Mesendoderm (in vitro differentiated cells): Measurements from ENCODE around the gene SDK1.

Experiments used
- DNase-seq: peaks from one replicate; pipeline ENCODE4 v3.0.0; 2013
- H2AK5ac ChIP-seq: 2 replicates; pipeline ENCODE4 v1.6.1; 2013; ENCODE audit warnings: low read length, inconsistent platforms
- H2BK120ac ChIP-seq: 2 replicates; pipeline ENCODE4 v1.6.1; 2013; ENCODE audit warnings: low read depth, mild to moderate bottlenecking, low read length, moderate library complexity, mixed read lengths
- H2BK15ac ChIP-seq: replicated peaks from 2 replicates; pipeline ENCODE4 v1.6.1; 2013; ENCODE audit warnings: low read depth, mild to moderate bottlenecking, moderate library complexity
- H2BK5ac ChIP-seq: 2 replicates; pipeline ENCODE4 v1.6.1; 2013; ENCODE audit warnings: low read length, inconsistent platforms
- H3K18ac ChIP-seq: 2 replicates; pipeline ENCODE4 v1.6.1; 2013; ENCODE audit warnings: mild to moderate bottlenecking, low read length, mixed read lengths
- H3K23ac ChIP-seq: one replicate; pipeline ENCODE4 v1.6.1; 2013; ENCODE audit warnings: low read length
- H3K27ac ChIP-seq: 2 replicates; pipeline ENCODE4 v1.5.1; 2013; ENCODE audit warnings: low read depth, mild to moderate bottlenecking, inconsistent platforms, low read length, moderate library complexity
- H3K27me3 ChIP-seq: 2 replicates; pipeline ENCODE4 v1.6.1; 2013; ENCODE audit warnings: low read length, control low read depth, mild to moderate bottlenecking, inconsistent platforms; ENCODE audit not compliant: insufficient read depth, poor library complexity
- H3K36me3 ChIP-seq: 2 replicates; pipeline ENCODE4 v1.6.1; 2013; ENCODE audit warnings: low read length, inconsistent platforms; ENCODE audit not compliant: control insufficient read depth, insufficient read depth
- H3K4ac ChIP-seq: one replicate; pipeline ENCODE4 v1.6.1; 2013; ENCODE audit warnings: low read depth, mild to moderate bottlenecking, low read length, moderate library complexity
- H3K4me1 ChIP-seq: 2 replicates; pipeline ENCODE4 v1.6.1; 2013; ENCODE audit warnings: low read depth, low read length, inconsistent platforms; ENCODE audit not compliant: control insufficient read depth
- H3K4me2 ChIP-seq: 2 replicates; pipeline ENCODE4 v1.6.1; 2013; ENCODE audit warnings: low read length
- H3K4me3 ChIP-seq: 2 replicates; pipeline ENCODE4 v1.5.1; 2013; ENCODE audit warnings: mild to moderate bottlenecking, low read length
- H3K56ac ChIP-seq: one replicate; pipeline ENCODE4 v1.6.1; 2013; ENCODE audit warnings: low read length
- H3K79me1 ChIP-seq: 2 replicates; pipeline ENCODE4 v1.6.1; 2013; ENCODE audit warnings: low read length, inconsistent platforms
- H3K79me2 ChIP-seq: 2 replicates; pipeline ENCODE4 v1.6.1; 2013; ENCODE audit warnings: mild to moderate bottlenecking, low read length; ENCODE audit not compliant: control insufficient read depth, insufficient read depth
- H3K9ac ChIP-seq: 2 replicates; pipeline ENCODE4 v1.6.1; 2013; ENCODE audit warnings: low read length, inconsistent platforms
- H4K5ac ChIP-seq: one replicate; pipeline ENCODE4 v1.6.1; 2013; ENCODE audit warnings: low read length
- H4K8ac ChIP-seq: one replicate; pipeline ENCODE4 v1.6.1; 2013; ENCODE audit warnings: low read depth, mild to moderate bottlenecking, control low read depth, low read length, moderate library complexity
- WGBS: extraction: QIAGEN DNeasy Blood & Tissue Kit; methylation state at CpG from one replicate; pipeline ENCODE4 v1.1.7; 2013; ENCODE audit warnings: low lambda C conversion rate, missing lambda C conversion rate; ENCODE audit not compliant: insufficient coverage; ENCODE audit errors: extremely low coverage; 5-methylcytosine and 5-hydroxymethylcytosine counted together

The SDK1 gene

GRCh38 chr7:3978839-3979238, 677.8 kb downstream of the SDK1 start:
- no peak overlapping the region for H3K4ac ChIP-seq
- H2AK5ac ChIP-seq: peak overlapping the region; percentile 78
- H3K27ac ChIP-seq: no peak overlapping the region
- no peak overlapping the region for H3K56ac ChIP-seq
- no peak overlapping the region for H3K23ac ChIP-seq
- DNase-seq: no peak
- H3K4me1 ChIP-seq: peaks cover 5% of the 10 kb centered on the region
- no peak overlapping the region for H2BK15ac ChIP-seq
- H3K18ac ChIP-seq: no peak overlapping the region
- H2BK120ac ChIP-seq: no peak overlapping the region
- no peak overlapping the region for H3K4me3 ChIP-seq
- H3K79me2 ChIP-seq: no peaks in the 10 kb centered on the region
- peak overlapping the region; percentile 2 for H2BK5ac ChIP-seq
- no peak overlapping the region for H3K4me2 ChIP-seq
- no peak overlapping the region for H4K5ac ChIP-seq
- WGBS: no CpG with 5 or more reads among the region's 8 CpGs
- no peaks in the 10 kb centered on the region for H3K27me3 ChIP-seq
- H3K79me1 ChIP-seq: no peaks in the 10 kb centered on the region
- no peak overlapping the region for H3K9ac ChIP-seq
- H3K36me3 ChIP-seq: no peaks in the 10 kb centered on the region
- H4K8ac ChIP-seq: no peak overlapping the region

GRCh38 chr7:3979611-3980299, 678.7 kb downstream of the SDK1 start:
- no peak for DNase-seq

GRCh38 chr7:3980300-3980643, 679.2 kb downstream of the SDK1 start:
- H3K79me1 ChIP-seq: no peaks in the 10 kb centered on the region
- no peak overlapping the region for H2BK5ac ChIP-seq
- H2BK120ac ChIP-seq: no peak overlapping the region
- no CpG with 5 or more reads among the region's 4 CpGs for WGBS
- H2AK5ac ChIP-seq: no peak overlapping the region
- H4K5ac ChIP-seq: no peak overlapping the region
- H3K79me2 ChIP-seq: no peaks in the 10 kb centered on the region
- H2BK15ac ChIP-seq: no peak overlapping the region
- H3K9ac ChIP-seq: no peak overlapping the region
- H3K23ac ChIP-seq: no peak overlapping the region
- no peaks in the 10 kb centered on the region for H3K36me3 ChIP-seq
- no peak overlapping the region for H3K18ac ChIP-seq
- peaks cover 5% of the 10 kb centered on the region for H3K4me1 ChIP-seq
- no peaks in the 10 kb centered on the region for H3K27me3 ChIP-seq
- no peak overlapping the region for H3K4me2 ChIP-seq
- H3K27ac ChIP-seq: peak overlapping the region; percentile 60
- no peak overlapping the region for H3K4ac ChIP-seq
- peak; percentile 92 for DNase-seq
- H3K4me3 ChIP-seq: no peak overlapping the region
- no peak overlapping the region for H3K56ac ChIP-seq
- H4K8ac ChIP-seq: no peak overlapping the region

More at GRCh38 chr7:3979611-3980299, 678.7 kb downstream of the SDK1 start:
- peak overlapping the region; percentile 10 for H3K56ac ChIP-seq
- peak overlapping the region; percentile 16 for H2BK120ac ChIP-seq
- H2BK15ac ChIP-seq: no peak overlapping the region
- H3K9ac ChIP-seq: no peak overlapping the region
- H2BK5ac ChIP-seq: no peak overlapping the region
- no peaks in the 10 kb centered on the region for H3K27me3 ChIP-seq
- no peaks in the 10 kb centered on the region for H3K36me3 ChIP-seq
- H3K18ac ChIP-seq: peak overlapping the region; percentile 75
- H4K8ac ChIP-seq: no peak overlapping the region
- no peaks in the 10 kb centered on the region for H3K79me1 ChIP-seq
- peak overlapping the region; percentile 60 for H3K27ac ChIP-seq
- WGBS: no CpG with 5 or more reads among the region's 5 CpGs
- no peaks in the 10 kb centered on the region for H3K79me2 ChIP-seq
- peak overlapping the region; percentile 20 for H3K4ac ChIP-seq
- no peak overlapping the region for H3K4me2 ChIP-seq
- no peak overlapping the region for H3K4me3 ChIP-seq
- H2AK5ac ChIP-seq: peak overlapping the region; percentile 90
- peaks cover 5% of the 10 kb centered on the region for H3K4me1 ChIP-seq
- H4K5ac ChIP-seq: no peak overlapping the region
- no peak overlapping the region for H3K23ac ChIP-seq

- Histone ChIP-seq H3K4me2 (no peak overlapping the region), H2BK120ac (no peak overlapping the region), H2AK5ac (no peak overlapping the region), H3K27me3 (no peaks in the 10 kb centered on the region), H3K27ac (peak overlapping the region; percentile 18), H4K8ac (no peak overlapping the region), H3K56ac (no peak overlapping the region), H3K4ac (no peak overlapping the region), H3K79me1 (no peaks in the 10 kb centered on the region), H4K5ac (no peak overlapping the region), H3K23ac (no peak overlapping the region), H3K18ac (no peak overlapping the region), H3K9ac (no peak overlapping the region), H2BK15ac (no peak overlapping the region), H3K4me1 (peaks cover 5% of the 10 kb centered on the region), H3K79me2 (no peaks in the 10 kb centered on the region), H3K4me3 (no peak overlapping the region), H2BK5ac (no peak overlapping the region), H3K36me3 (no peaks in the 10 kb centered on the region)
- no peak for DNase-seq
- WGBS: no CpG with 5 or more reads among the region's 3 CpGs
Observed at GRCh38 chr7:3981281-3981680, 680.2 kb downstream of the SDK1 start.

- Histone ChIP-seq H4K5ac (no peak overlapping the region), H3K4me1 (peaks cover 5% of the 10 kb centered on the region), H3K23ac (no peak overlapping the region), H3K79me2 (no peaks in the 10 kb centered on the region), H3K4me2 (no peak overlapping the region), H2BK5ac (no peak overlapping the region), H3K36me3 (no peaks in the 10 kb centered on the region), H3K56ac (no peak overlapping the region), H3K27ac (no peak overlapping the region), H3K9ac (no peak overlapping the region), H2AK5ac (no peak overlapping the region), H2BK15ac (no peak overlapping the region), H4K8ac (no peak overlapping the region), H3K27me3 (no peaks in the 10 kb centered on the region), H2BK120ac (no peak overlapping the region), H3K79me1 (no peaks in the 10 kb centered on the region), H3K18ac (no peak overlapping the region), H3K4me3 (no peak overlapping the region), H3K4ac (no peak overlapping the region)
- no CpG with 5 or more reads among the region's 5 CpGs for WGBS
- no peak for DNase-seq
Observed at GRCh38 chr7:3984456-3984855, 683.4 kb downstream of the SDK1 start.

GRCh38 chr7:3986927-3987326, 685.9 kb downstream of the SDK1 start:
- H3K79me1 ChIP-seq: no peaks in the 10 kb centered on the region
- no peak overlapping the region for H3K27ac ChIP-seq
- no peak for DNase-seq
- H3K27me3 ChIP-seq: no peaks in the 10 kb centered on the region
- no peak overlapping the region for H2BK120ac ChIP-seq
- H3K23ac ChIP-seq: no peak overlapping the region
- no peak overlapping the region for H3K4me2 ChIP-seq
- H3K18ac ChIP-seq: no peak overlapping the region
- H2BK15ac ChIP-seq: no peak overlapping the region
- H2BK5ac ChIP-seq: no peak overlapping the region
- no peaks in the 10 kb centered on the region for H3K4me1 ChIP-seq
- no peak overlapping the region for H3K4me3 ChIP-seq
- no peak overlapping the region for H3K4ac ChIP-seq
- H3K56ac ChIP-seq: no peak overlapping the region
- H3K9ac ChIP-seq: no peak overlapping the region
- H3K79me2 ChIP-seq: no peaks in the 10 kb centered on the region
- H4K8ac ChIP-seq: no peak overlapping the region
- WGBS: no CpG with 5 or more reads among the region's 5 CpGs
- no peaks in the 10 kb centered on the region for H3K36me3 ChIP-seq
- no peak overlapping the region for H4K5ac ChIP-seq
- no peak overlapping the region for H2AK5ac ChIP-seq
